Measurements from ENCODE around the gene PLD3. TPM values are rescaled to one million over a fixed set of nuclear protein-coding genes. Genes with fewer than 3 reads are reported as not detected.

PLD3 gene
- total and polyA plus RNA-seq, 2 donors (not counting 3 experiments of a cell fraction or from before 2014, with no cell fraction given): 166 to 479 TPM

DNA sequence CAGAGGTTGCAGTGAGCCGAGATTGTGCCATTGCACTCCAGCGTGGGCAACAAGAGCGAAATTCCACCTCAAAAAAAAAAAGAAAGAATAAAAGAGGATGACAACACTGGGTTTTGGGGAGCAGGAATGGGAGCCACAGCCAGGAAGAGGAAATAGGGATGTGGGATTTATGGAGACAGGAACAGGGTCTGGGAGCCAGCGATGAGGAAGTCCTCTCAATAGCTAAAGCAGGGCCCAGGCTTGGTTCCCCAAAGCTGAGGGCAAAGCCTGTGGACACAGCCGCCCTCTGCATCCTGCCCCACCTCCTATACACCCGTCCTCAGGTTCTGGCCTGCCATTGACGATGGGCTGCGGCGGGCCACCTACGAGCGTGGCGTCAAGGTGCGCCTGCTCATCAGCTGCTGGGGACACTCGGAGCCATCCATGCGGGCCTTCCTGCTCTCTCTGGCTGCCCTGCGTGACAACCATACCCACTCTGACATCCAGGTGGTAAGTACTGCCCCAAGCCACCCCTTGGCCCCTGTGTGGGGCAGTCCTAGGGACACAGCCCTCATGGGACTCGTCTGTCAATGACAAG lies 27.9 kb downstream of the PLD3 start:
- TF ChIP-seq MYC (IDR thresholded peaks at IDR 0.05; ENCODE audit: low read depth, low read length): no peak
- TF ChIP-seq FOS (IDR thresholded peaks at IDR 0.05; ENCODE audit: borderline replicate concordance, insufficient read depth, low read length): no peak
- TF ChIP-seq, protein P1, sequence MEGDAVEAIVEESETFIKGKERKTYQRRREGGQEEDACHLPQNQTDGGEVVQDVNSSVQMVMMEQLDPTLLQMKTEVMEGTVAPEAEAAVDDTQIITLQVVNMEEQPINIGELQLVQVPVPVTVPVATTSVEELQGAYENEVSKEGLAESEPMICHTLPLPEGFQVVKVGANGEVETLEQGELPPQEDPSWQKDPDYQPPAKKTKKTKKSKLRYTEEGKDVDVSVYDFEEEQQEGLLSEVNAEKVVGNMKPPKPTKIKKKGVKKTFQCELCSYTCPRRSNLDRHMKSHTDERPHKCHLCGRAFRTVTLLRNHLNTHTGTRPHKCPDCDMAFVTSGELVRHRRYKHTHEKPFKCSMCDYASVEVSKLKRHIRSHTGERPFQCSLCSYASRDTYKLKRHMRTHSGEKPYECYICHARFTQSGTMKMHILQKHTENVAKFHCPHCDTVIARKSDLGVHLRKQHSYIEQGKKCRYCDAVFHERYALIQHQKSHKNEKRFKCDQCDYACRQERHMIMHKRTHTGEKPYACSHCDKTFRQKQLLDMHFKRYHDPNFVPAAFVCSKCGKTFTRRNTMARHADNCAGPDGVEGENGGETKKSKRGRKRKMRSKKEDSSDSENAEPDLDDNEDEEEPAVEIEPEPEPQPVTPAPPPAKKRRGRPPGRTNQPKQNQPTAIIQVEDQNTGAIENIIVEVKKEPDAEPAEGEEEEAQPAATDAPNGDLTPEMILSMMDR (IDR thresholded peaks at IDR 0.05; ENCODE audit: extremely low read depth in 1 of 2, insufficient read depth in 1 of 2, low read depth in 1 of 2, low read length in 2 of 2): no peak
- TF ChIP-seq JUN (IDR thresholded peaks at IDR 0.05; ENCODE audit: borderline replicate concordance, insufficient read depth, insufficient read length, low read depth): no peak
- no peaks in the 10 kb centered on the region for H3K9me3 ChIP-seq (replicated peaks; ENCODE audit: control insufficient read depth, insufficient read depth, low read length)
- H4K20me1 ChIP-seq (replicated peaks; ENCODE audit: control insufficient read depth, extremely low read depth, insufficient read depth, low read length): no peaks in the 10 kb centered on the region
- H3K4me2 ChIP-seq (ENCODE audit: insufficient read depth, low read length): no peak overlapping the region
- peaks cover 0 to 18% of the 10 kb centered on the region in 2 experiments for H3K36me3 ChIP-seq (ENCODE audit: control insufficient read depth in 2 of 2, extremely low read depth in 1 of 2, insufficient read depth in 2 of 2, low read length in 2 of 2)
- no peaks in the 10 kb centered on the region for H3K4me1 ChIP-seq (ENCODE audit: control insufficient read depth, extremely low read depth, insufficient read depth, low read length)
- no peaks in the 10 kb centered on the region for H3K79me2 ChIP-seq (ENCODE audit: control insufficient read depth, insufficient read depth, low read length)
- intact Hi-C loops (cut with micrococcal nuclease) (no loop called here), dilution Hi-C loops (cut with MboI; ENCODE audit: extremely low pct_ligation_motif_present, low sequenced_read_pairs) (no loop called here)
- no peaks in the 10 kb centered on the region for H3K27me3 ChIP-seq (ENCODE audit: control insufficient read depth in 2 of 2, insufficient read depth in 2 of 2, low read length in 2 of 2)
- no peak overlapping the region for H3K9ac ChIP-seq (replicated peaks; ENCODE audit: extremely low read depth, insufficient read depth, low read length)
- no peak overlapping the region for H3K4me3 ChIP-seq (replicated peaks in 1 of 3; ENCODE audit: insufficient read depth in 1 of 3, low read depth in 1 of 3, low read length in 3 of 3)
- no peak overlapping the region for H3K27ac ChIP-seq (ENCODE audit: insufficient read depth, low read depth, low read length)
- POLR2A ChIA-PET: no interaction called here
- FAIRE-seq (no peak), DNase-seq (ENCODE audit: low read depth, low spot score) (no peak)
- BruUV-seq (replicated peaks): no TSS peak
- H2AFZ ChIP-seq (ENCODE audit: low read depth, low read length): no peak overlapping the region
- CTCF ChIA-PET: no interaction called here
- H3K9me1 ChIP-seq (replicated peaks; ENCODE audit: control insufficient read depth, extremely low read depth, insufficient read depth, low read length): no peaks in the 10 kb centered on the region

GRCh38 chr19:40377876-40378385 lies 29.4 kb downstream of the PLD3 start:
- dilution Hi-C loops (cut with MboI; ENCODE audit: extremely low pct_ligation_motif_present, low sequenced_read_pairs): no loop called here
- FAIRE-seq (no peak), DNase-seq (ENCODE audit: low read depth, low spot score) (no peak)
- Histone ChIP-seq H3K27ac (ENCODE audit: insufficient read depth, low read depth, low read length) (no peak overlapping the region), H3K4me3 (replicated peaks in 1 of 3; ENCODE audit: insufficient read depth in 1 of 3, low read depth in 1 of 3, low read length in 3 of 3) (no peak overlapping the region), H3K36me3 (ENCODE audit: control insufficient read depth in 2 of 2, extremely low read depth in 1 of 2, insufficient read depth in 2 of 2, low read length in 2 of 2) (peaks cover 0 to 12% of the 10 kb centered on the region in 2 experiments), H3K27me3 (ENCODE audit: control insufficient read depth in 2 of 2, insufficient read depth in 2 of 2, low read length in 2 of 2) (no peaks in the 10 kb centered on the region), H3K4me1 (ENCODE audit: control insufficient read depth, extremely low read depth, insufficient read depth, low read length) (no peaks in the 10 kb centered on the region), H4K20me1 (replicated peaks; ENCODE audit: control insufficient read depth, extremely low read depth, insufficient read depth, low read length) (no peaks in the 10 kb centered on the region), H3K9me1 (replicated peaks; ENCODE audit: control insufficient read depth, extremely low read depth, insufficient read depth, low read length) (no peaks in the 10 kb centered on the region), H3K9ac (replicated peaks; ENCODE audit: extremely low read depth, insufficient read depth, low read length) (no peak overlapping the region), H3K4me2 (ENCODE audit: insufficient read depth, low read length) (no peak overlapping the region), H3K9me3 (replicated peaks; ENCODE audit: control insufficient read depth, insufficient read depth, low read length) (no peaks in the 10 kb centered on the region), H3K79me2 (ENCODE audit: control insufficient read depth, insufficient read depth, low read length) (no peaks in the 10 kb centered on the region), H2AFZ (ENCODE audit: low read depth, low read length) (no peak overlapping the region)
- intact Hi-C loops (cut with micrococcal nuclease): no loop called here
- ChIA-PET CTCF (no interaction called here), POLR2A (no interaction called here)
- TSS peak; percentile 92 for BruUV-seq (replicated peaks)
- TF ChIP-seq POLR2A (IDR thresholded peaks at IDR 0.05; ENCODE audit: low read depth, low read length): no peak
- TF ChIP-seq MYC (IDR thresholded peaks at IDR 0.05; ENCODE audit: low read depth, low read length): no peak
- TF ChIP-seq, protein P1 (IDR thresholded peaks at IDR 0.05; ENCODE audit: extremely low read depth in 1 of 2, insufficient read depth in 1 of 2, low read depth in 1 of 2, low read length in 2 of 2): no peak
- TF ChIP-seq JUN (IDR thresholded peaks at IDR 0.05; ENCODE audit: borderline replicate concordance, insufficient read depth, insufficient read length, low read depth): no peak
- no peak for TF ChIP-seq EZH2 (IDR thresholded peaks at IDR 0.05; ENCODE audit: borderline replicate concordance, low read depth, low read length, severe bottlenecking)
- no peak for TF ChIP-seq FOS (IDR thresholded peaks at IDR 0.05; ENCODE audit: borderline replicate concordance, insufficient read depth, low read length)
- no peak for TF ChIP-seq POLR2AphosphoS5 (IDR thresholded peaks at IDR 0.05; ENCODE audit: insufficient read depth, low read depth, low read length)
- TF ChIP-seq GATA2 (IDR thresholded peaks at IDR 0.05; ENCODE audit: insufficient read depth, insufficient read length, low read depth, low read length): no peak
- TF ChIP-seq MAX (IDR thresholded peaks at IDR 0.05; ENCODE audit: insufficient read depth, insufficient read length): no peak

Data from endothelial cell of umbilical vein (primary cell).